Neutrophil (primary cell): ENCODE data around the gene HAUS3.
A peak's percentile ranks its signal among the peaks of the same experiment; 100 is the strongest.
"Not testable (repeated sequence)": the region's sequence is repeated elsewhere in the genome, so short reads cannot be mapped to it uniquely, and the experiment has no call there.

ENCODE experiments used
- H3K27ac ChIP-seq: fragments of 200-600 bp; sonication (generic); 2 replicates; pipeline ENCODE4 v1.5.1; 2016; ENCODE audit warnings: mild to moderate bottlenecking, moderate library complexity
- H3K27me3 ChIP-seq: fragments of 200-600 bp; sonication (generic); 2 replicates; pipeline ENCODE4 v1.6.0; 2016; ENCODE audit warnings: mild to moderate bottlenecking
- H3K36me3 ChIP-seq: fragments of 200-600 bp; sonication (generic); 2 replicates; pipeline ENCODE4 v1.5.1; 2017
- H3K4me1 ChIP-seq, 2 experiments: fragments of 200-600 bp in 1 of 2; sonication (generic) in 1 of 2; 1 replicate in 1 of 2; 2 replicates in 1 of 2; pipeline versions ENCODE4 v1.5.1 to v1.6.1; 2013 to 2016; ENCODE audit warnings: low read depth in 1 of 2, low read length in 1 of 2, mild to moderate bottlenecking in 1 of 2, moderate library complexity in 1 of 2; ENCODE audit not compliant: control insufficient read depth in 1 of 2, insufficient read depth in 1 of 2
- H3K4me3 ChIP-seq, 2 experiments: fragments of 200-600 bp in 1 of 2; sonication (generic) in 1 of 2; 1 replicate in 1 of 2; 2 replicates in 1 of 2; pipeline ENCODE4 v1.5.1; 2013 to 2016; ENCODE audit warnings: low read depth in 1 of 2, low read length in 1 of 2, mild to moderate bottlenecking in 1 of 2, moderate library complexity in 1 of 2
- H3K9me3 ChIP-seq: fragments of 200-600 bp; sonication (generic); 2 replicates; pipeline ENCODE4 v1.5.1; 2016
- TF ChIP-seq, protein P1 (sequence below): fragments of 200-600 bp; sonication (generic); IDR thresholded peaks from 2 replicates; pipeline ENCODE4 v1.5.1; 2016; ENCODE audit warnings: antibody characterized with exemption

The HAUS3 gene

GRCh38 chr4:2231082-2231481 is 10.8 kb downstream of the HAUS3 start:
- TF ChIP-seq, protein P1, sequence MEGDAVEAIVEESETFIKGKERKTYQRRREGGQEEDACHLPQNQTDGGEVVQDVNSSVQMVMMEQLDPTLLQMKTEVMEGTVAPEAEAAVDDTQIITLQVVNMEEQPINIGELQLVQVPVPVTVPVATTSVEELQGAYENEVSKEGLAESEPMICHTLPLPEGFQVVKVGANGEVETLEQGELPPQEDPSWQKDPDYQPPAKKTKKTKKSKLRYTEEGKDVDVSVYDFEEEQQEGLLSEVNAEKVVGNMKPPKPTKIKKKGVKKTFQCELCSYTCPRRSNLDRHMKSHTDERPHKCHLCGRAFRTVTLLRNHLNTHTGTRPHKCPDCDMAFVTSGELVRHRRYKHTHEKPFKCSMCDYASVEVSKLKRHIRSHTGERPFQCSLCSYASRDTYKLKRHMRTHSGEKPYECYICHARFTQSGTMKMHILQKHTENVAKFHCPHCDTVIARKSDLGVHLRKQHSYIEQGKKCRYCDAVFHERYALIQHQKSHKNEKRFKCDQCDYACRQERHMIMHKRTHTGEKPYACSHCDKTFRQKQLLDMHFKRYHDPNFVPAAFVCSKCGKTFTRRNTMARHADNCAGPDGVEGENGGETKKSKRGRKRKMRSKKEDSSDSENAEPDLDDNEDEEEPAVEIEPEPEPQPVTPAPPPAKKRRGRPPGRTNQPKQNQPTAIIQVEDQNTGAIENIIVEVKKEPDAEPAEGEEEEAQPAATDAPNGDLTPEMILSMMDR = no peak
- Histone ChIP-seq H3K4me3 (no peak overlapping the region), H3K27ac (no peak overlapping the region)

DNA sequence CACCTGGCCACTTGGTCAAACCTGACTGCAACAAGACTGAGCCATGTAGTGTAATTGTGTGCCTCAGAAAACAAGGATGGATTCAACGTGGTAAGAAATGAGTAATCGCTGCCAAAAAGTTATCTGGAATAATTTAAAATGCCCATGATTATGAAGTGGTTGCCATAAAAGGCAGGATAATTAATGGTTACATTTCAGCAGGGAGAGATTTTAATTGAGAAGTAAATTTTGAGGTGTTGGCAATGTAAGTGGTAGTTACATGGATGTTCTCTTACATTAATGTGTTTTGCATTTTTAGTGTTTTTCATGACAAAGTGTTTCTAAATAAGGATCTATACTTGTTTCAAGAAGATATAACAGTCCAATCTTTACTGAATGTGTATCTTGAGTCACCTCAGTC is 15.7 kb downstream of the HAUS3 start:
- TF ChIP-seq, protein P1 = no peak
- Histone ChIP-seq H3K4me1 (no peaks in the 10 kb centered on the region), H3K36me3 (peaks cover 35% of the 10 kb centered on the region)

More at GRCh38 chr4:2231082-2231481, 10.8 kb downstream of the HAUS3 start:
- no peaks in the 10 kb centered on the region for H3K4me1 ChIP-seq
- no peaks in the 10 kb centered on the region for H3K9me3 ChIP-seq
- peaks cover 50% of the 10 kb centered on the region for H3K36me3 ChIP-seq
- no peaks in the 10 kb centered on the region for H3K27me3 ChIP-seq

GRCh38 chr4:2222838-2223237 is 19.1 kb downstream of the HAUS3 start:
- H3K36me3 ChIP-seq = peaks cover 27% of the 10 kb centered on the region
- no peaks in the 10 kb centered on the region for H3K4me1 ChIP-seq
- no peak overlapping the region for H3K4me3 ChIP-seq
- H3K9me3 ChIP-seq = no peaks in the 10 kb centered on the region
- no peaks in the 10 kb centered on the region for H3K27me3 ChIP-seq
- H3K27ac ChIP-seq = no peak overlapping the region
- TF ChIP-seq, protein P1 = no peak

More for the DNA sequence above, 15.7 kb downstream of the HAUS3 start:
- Histone ChIP-seq H3K9me3 (no peaks in the 10 kb centered on the region), H3K27me3 (no peaks in the 10 kb centered on the region), H3K4me3 (no peak overlapping the region), H3K27ac (no peak overlapping the region)

GRCh38 chr4:2221378-2221777 is 20.5 kb downstream of the HAUS3 start:
- H3K4me3 ChIP-seq, H3K9me3 ChIP-seq, H3K4me1 ChIP-seq, H3K27ac ChIP-seq, H3K27me3 ChIP-seq: not testable (repeated sequence)
- peaks cover 18% of the 10 kb centered on the region for H3K36me3 ChIP-seq

DNA sequence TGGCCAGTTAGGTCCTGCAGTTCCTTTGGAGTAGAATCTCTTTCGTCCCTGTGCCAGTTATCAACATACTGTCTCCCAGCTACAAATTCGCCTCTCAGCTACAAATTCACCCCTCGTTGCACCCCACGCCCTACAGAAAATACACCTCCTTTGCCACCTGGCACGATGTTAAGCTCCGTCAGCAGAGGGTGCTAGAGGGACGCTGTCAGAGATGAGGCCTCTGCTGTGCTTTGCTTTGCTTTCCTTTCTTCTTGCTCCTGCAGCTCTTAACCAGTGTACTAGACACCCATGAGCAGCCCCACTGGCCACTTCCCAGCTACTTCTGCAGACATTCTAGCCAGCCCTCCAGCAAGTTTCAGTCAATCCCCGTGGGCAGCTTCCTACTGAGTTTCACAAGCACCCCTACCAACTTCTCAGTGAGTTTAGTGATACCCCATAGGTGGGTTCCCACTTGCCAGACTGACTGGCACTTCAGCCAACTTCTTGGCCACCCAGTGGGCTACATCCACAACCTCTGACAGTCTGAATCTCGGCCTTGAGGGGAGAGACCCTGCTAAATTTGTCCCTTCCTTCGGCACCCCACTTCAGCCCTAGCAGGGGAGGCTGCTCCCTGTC is 21.8 kb downstream of the HAUS3 start:
- peaks cover 11% of the 10 kb centered on the region for H3K36me3 ChIP-seq
- H3K9me3 ChIP-seq = no peaks in the 10 kb centered on the region
- no peaks in the 10 kb centered on the region for H3K4me1 ChIP-seq
- no peak overlapping the region for H3K27ac ChIP-seq
- H3K27me3 ChIP-seq = no peaks in the 10 kb centered on the region
- no peak overlapping the region for H3K4me3 ChIP-seq
- TF ChIP-seq, protein P1 = peak; percentile 71

- no peak overlapping the region for H3K4me3 ChIP-seq
- H3K4me1 ChIP-seq = no peaks in the 10 kb centered on the region
- no peaks in the 10 kb centered on the region for H3K27me3 ChIP-seq
- H3K27ac ChIP-seq = no peak overlapping the region
- peaks cover 11% of the 10 kb centered on the region for H3K36me3 ChIP-seq
- H3K9me3 ChIP-seq = no peaks in the 10 kb centered on the region
- TF ChIP-seq, protein P1 = no peak
These were observed 22.6 kb downstream of the HAUS3 start for GRCh38 chr4:2219233-2219760.
